Activated CD4-positive, alpha-beta T cell treated with anti-CD3 and anti-CD28 coated beads for 36 hours (primary cell): ENCODE measurements around the gene JAG1. TPM values are rescaled to one million over a fixed set of nuclear protein-coding genes. Genes with fewer than 3 reads are reported as not detected.

Experiments
- ATAC-seq: fragments of 200-7000 bp; cut with Tn5 transposase; one replicate; pipeline ENCODE4 v1.10.0; 2021; ENCODE audit warnings: mild to moderate bottlenecking, moderate library complexity
- CTCF ChIA-PET: fragments of 350-600 bp; sonication (Branson Sonifier 250); formaldehyde crosslinking; loops from one replicate; lab custom pipeline; 2021; ENCODE audit warnings: antibody characterized with exemption; lab: Charles Lee
- POLR2A ChIA-PET: fragments of 350-600 bp; sonication (Branson Sonifier 250); formaldehyde crosslinking; loops from one replicate; lab custom pipeline; 2021; ENCODE audit warnings: antibody characterized with exemption, inconsistent platforms; lab: Charles Lee
- DNase-seq: peaks from one replicate; pipeline ENCODE4 v3.0.0-alpha.2; 2020
- H3K27ac Mint-ChIP-seq: one replicate; pipeline ENCODE4 v1.8.0; 2021; ENCODE audit warnings: mixed read lengths
- H3K27me3 Mint-ChIP-seq: one replicate; pipeline ENCODE4 v1.8.0; 2021; ENCODE audit warnings: mixed read lengths
- H3K36me3 Mint-ChIP-seq: one replicate; pipeline ENCODE4 v1.8.0; 2021; ENCODE audit warnings: low read depth, mixed read lengths
- H3K4me1 Mint-ChIP-seq: one replicate; pipeline ENCODE4 v1.8.0; 2021; ENCODE audit warnings: mixed read lengths
- H3K4me3 Mint-ChIP-seq: one replicate; pipeline ENCODE4 v1.8.0; 2021; ENCODE audit warnings: mild to moderate bottlenecking, moderate library complexity, mixed read lengths
- H3K9me3 Mint-ChIP-seq: one replicate; pipeline ENCODE4 v1.8.0; 2021; ENCODE audit warnings: low read depth, mixed read lengths
- intact Hi-C, 2 experiments: fragments of 100-400 bp; cut with DNase I in 1 of 2; cut with micrococcal nuclease in 1 of 2; formaldehyde crosslinking; loops; one replicate each; pipeline versions ENCODE4 v1.14.2 to v1.15.1; 2022 to 2024; cut with DNase I, micrococcal nuclease
- total RNA-seq, 2 experiments: library from RNA; stranded (reverse); gene quantifications; one replicate each; pipeline ENCODE4 v1.2.3, GENCODE V29; 2021

Gene JAG1
- total RNA-seq, 2 experiments from 2014 or later = 0.30 to 0.44 TPM

- ChIA-PET CTCF (no interaction called here), POLR2A (no interaction called here)
- ATAC-seq (no peak), DNase-seq (no peak)
- Mint-ChIP-seq H3K27me3 (peaks cover 40% of the 10 kb centered on the region), H3K4me3 (no peak overlapping the region), H3K4me1 (peaks cover 8% of the 10 kb centered on the region), H3K9me3 (no peaks in the 10 kb centered on the region), H3K27ac (no peak overlapping the region), H3K36me3 (no peaks in the 10 kb centered on the region)
- intact Hi-C loops = no loop called here
Measured at GRCh38 chr20:10667077-10667401, 6.8 kb downstream of the JAG1 start.

DNA sequence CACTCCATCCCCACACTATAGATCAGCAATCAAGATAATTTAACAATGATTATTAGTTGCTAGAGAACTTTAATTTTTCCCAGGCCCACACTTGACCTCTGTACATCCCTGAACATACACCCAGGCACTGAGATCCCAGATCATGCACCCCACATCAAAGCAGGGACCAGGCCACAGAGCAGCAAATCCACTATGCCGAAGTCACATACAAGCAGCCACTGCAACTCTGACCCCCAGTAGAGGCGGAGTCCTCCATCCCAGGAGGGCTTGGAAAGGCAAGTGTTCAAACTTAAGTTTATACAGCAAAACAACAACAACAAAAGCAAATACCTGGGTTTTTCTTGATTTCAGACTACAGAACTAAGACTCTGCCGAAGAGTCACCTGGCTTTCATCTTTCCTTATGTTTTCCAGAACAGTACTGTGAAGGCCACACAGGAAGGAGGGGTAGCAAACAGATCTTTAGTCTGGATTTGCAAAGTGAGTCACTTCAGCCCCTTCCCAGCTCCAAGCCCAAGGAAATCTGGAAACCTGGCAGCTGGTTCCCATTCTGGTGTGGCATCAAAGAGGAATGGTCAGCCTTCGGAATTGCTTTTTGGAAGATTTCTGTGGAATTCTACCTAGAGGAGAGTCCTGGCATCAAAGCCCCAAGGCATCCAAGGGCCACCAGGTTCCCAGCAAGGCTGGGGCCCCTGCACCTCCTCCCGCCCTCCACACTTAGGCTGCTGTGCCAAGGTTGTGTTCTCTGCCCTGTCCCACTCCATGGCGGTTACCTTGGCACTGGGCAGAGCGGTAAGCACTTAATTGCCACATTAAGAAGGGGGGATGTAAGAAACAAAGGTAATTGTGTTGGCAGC is 7.3 kb downstream of the JAG1 start:
- POLR2A ChIA-PET = no interaction called here
- Mint-ChIP-seq H3K4me1 (peaks cover 5% of the 10 kb centered on the region), H3K27me3 (peaks cover 42% of the 10 kb centered on the region), H3K9me3 (no peaks in the 10 kb centered on the region), H3K36me3 (no peaks in the 10 kb centered on the region), H3K27ac (no peak overlapping the region), H3K4me3 (no peak overlapping the region)
- DNase-seq = no peak
- ATAC-seq = no peak
- intact Hi-C loops = no loop called here
- CTCF ChIA-PET = no interaction called here

- no peak for ATAC-seq
- POLR2A ChIA-PET = no interaction called here
- DNase-seq = no peak
- Mint-ChIP-seq H3K36me3 (no peaks in the 10 kb centered on the region), H3K27me3 (peaks cover 39% of the 10 kb centered on the region), H3K4me1 (peaks cover 1% of the 10 kb centered on the region), H3K9me3 (no peaks in the 10 kb centered on the region), H3K27ac (no peak overlapping the region), H3K4me3 (no peak overlapping the region)
- CTCF ChIA-PET = no interaction called here
- intact Hi-C loops = no loop called here
Measured at GRCh38 chr20:10665791-10666190, 8.0 kb downstream of the JAG1 start.

DNA sequence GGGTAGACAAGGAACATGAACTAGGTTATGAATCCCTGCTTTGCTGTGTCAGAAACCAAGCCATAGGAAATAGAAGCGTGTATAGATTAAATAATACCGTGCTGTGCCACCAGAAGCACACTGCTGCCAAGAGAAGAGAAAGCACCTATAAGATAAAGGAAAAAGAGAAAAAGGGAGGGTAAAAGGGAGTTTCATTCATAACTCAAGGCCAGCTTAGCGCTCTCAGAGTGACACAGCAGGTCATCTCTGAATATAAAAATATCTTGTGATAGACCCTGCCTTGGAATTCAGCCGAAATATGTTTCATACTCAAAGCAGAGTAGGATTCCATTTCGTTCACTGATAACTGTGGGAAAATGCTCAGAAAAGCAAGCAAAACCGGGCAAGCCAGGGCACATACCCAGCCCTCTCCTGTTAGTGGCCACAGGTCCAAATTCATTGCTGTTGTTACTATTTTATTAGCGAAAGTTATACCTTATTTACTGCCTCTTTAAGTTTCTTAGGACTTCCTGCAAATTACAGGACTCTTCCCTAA is 8.7 kb downstream of the JAG1 start:
- POLR2A ChIA-PET = no interaction called here
- no peak overlapping the region for H3K4me3 Mint-ChIP-seq
- ATAC-seq (no peak), DNase-seq (no peak)
- intact Hi-C loops = no loop called here
- no peak overlapping the region for H3K27ac Mint-ChIP-seq
- H3K9me3 Mint-ChIP-seq = no peaks in the 10 kb centered on the region
- no peaks in the 10 kb centered on the region for H3K36me3 Mint-ChIP-seq
- H3K4me1 Mint-ChIP-seq = no peaks in the 10 kb centered on the region
- CTCF ChIA-PET = no interaction called here
- H3K27me3 Mint-ChIP-seq = peaks cover 34% of the 10 kb centered on the region

GRCh38 chr20:10663756-10664155 is 10.0 kb downstream of the JAG1 start:
- no peaks in the 10 kb centered on the region for H3K36me3 Mint-ChIP-seq
- no peaks in the 10 kb centered on the region for H3K9me3 Mint-ChIP-seq
- no peak for DNase-seq
- H3K4me1 Mint-ChIP-seq = no peaks in the 10 kb centered on the region
- intact Hi-C loops = no loop called here
- H3K27ac Mint-ChIP-seq = no peak overlapping the region
- ATAC-seq = no peak
- CTCF ChIA-PET = no interaction called here
- POLR2A ChIA-PET = no interaction called here
- peaks cover 23% of the 10 kb centered on the region for H3K27me3 Mint-ChIP-seq
- no peak overlapping the region for H3K4me3 Mint-ChIP-seq

GRCh38 chr20:10662661-10663458 is 10.9 kb downstream of the JAG1 start:
- no peaks in the 10 kb centered on the region for H3K36me3 Mint-ChIP-seq
- peaks cover 26% of the 10 kb centered on the region for H3K27me3 Mint-ChIP-seq
- H3K27ac Mint-ChIP-seq = no peak overlapping the region
- ATAC-seq (no peak), DNase-seq (no peak)
- ChIA-PET CTCF (no interaction called here), POLR2A (no interaction called here)
- no peak overlapping the region for H3K4me3 Mint-ChIP-seq
- H3K4me1 Mint-ChIP-seq = no peaks in the 10 kb centered on the region
- H3K9me3 Mint-ChIP-seq = no peaks in the 10 kb centered on the region
- intact Hi-C loops = no loop called here

DNA sequence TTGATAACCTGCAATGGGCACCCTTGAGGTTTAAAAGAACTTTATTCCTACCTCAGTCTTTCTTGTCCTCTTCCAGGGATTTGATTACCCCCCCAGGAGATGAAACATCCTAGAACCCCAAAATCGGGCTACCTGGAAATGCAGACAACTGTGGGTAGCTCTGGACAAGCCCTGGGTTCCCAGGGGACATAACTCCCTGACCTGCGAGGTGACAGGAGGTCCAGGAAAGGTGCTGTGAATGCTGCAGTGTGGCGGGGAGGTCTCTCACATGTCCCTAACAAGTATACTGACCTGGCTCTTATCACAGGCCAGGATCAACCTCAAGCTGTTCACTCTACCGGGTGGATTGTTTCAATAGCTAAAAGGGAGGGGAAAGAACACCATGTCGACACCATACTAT is 11.6 kb downstream of the JAG1 start:
- DNase-seq (no peak), ATAC-seq (no peak)
- Mint-ChIP-seq H3K36me3 (no peaks in the 10 kb centered on the region), H3K4me3 (no peak overlapping the region), H3K27ac (no peak overlapping the region), H3K9me3 (no peaks in the 10 kb centered on the region), H3K4me1 (no peaks in the 10 kb centered on the region), H3K27me3 (peaks cover 20% of the 10 kb centered on the region)
- intact Hi-C loops = no loop called here
- POLR2A ChIA-PET = no interaction called here
- CTCF ChIA-PET = no interaction called here

DNA sequence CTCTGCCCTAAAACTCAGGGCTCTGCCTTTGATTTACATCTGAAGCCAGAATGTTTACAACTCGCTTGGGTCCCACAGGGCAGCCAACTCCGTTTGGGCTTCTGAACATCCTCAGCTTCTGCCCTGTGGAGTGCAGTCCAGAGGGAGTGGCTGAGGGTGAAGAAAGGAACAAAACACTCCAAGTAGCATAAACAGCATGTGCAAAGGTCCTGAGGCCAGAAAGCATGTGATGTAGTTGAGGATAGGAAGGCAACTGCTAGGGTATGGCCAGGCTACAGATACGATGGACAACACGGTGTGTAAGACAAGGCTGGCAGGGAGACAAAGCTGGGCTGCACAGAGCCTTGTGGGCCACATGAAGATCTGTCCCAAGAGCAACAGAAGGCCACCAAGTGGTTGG is 12.5 kb downstream of the JAG1 start:
- CTCF ChIA-PET = no interaction called here
- Mint-ChIP-seq H3K9me3 (no peaks in the 10 kb centered on the region), H3K27ac (no peak overlapping the region), H3K36me3 (no peaks in the 10 kb centered on the region), H3K4me3 (no peak overlapping the region), H3K4me1 (no peaks in the 10 kb centered on the region), H3K27me3 (peaks cover 22% of the 10 kb centered on the region)
- intact Hi-C loops = no loop called here
- POLR2A ChIA-PET = interaction anchor here (1.0 kb wide), 1 partner anchor 11 kb away, joined by 4 read pairs; no protein-coding TSS in a partner anchor
- DNase-seq = no peak
- no peak for ATAC-seq

- Mint-ChIP-seq H3K27ac (no peak overlapping the region), H3K36me3 (no peaks in the 10 kb centered on the region), H3K9me3 (no peaks in the 10 kb centered on the region), H3K4me1 (no peaks in the 10 kb centered on the region), H3K27me3 (peaks cover 19% of the 10 kb centered on the region), H3K4me3 (no peak overlapping the region)
- ATAC-seq = no peak
- intact Hi-C loops = no loop called here
- CTCF ChIA-PET = no interaction called here
- DNase-seq = no peak
- POLR2A ChIA-PET = interaction anchor here (1.0 kb wide), 1 partner anchor 12 kb away, joined by 4 read pairs; no protein-coding TSS in a partner anchor
Measured at GRCh38 chr20:10660661-10661060, 13.1 kb downstream of the JAG1 start.

DNA sequence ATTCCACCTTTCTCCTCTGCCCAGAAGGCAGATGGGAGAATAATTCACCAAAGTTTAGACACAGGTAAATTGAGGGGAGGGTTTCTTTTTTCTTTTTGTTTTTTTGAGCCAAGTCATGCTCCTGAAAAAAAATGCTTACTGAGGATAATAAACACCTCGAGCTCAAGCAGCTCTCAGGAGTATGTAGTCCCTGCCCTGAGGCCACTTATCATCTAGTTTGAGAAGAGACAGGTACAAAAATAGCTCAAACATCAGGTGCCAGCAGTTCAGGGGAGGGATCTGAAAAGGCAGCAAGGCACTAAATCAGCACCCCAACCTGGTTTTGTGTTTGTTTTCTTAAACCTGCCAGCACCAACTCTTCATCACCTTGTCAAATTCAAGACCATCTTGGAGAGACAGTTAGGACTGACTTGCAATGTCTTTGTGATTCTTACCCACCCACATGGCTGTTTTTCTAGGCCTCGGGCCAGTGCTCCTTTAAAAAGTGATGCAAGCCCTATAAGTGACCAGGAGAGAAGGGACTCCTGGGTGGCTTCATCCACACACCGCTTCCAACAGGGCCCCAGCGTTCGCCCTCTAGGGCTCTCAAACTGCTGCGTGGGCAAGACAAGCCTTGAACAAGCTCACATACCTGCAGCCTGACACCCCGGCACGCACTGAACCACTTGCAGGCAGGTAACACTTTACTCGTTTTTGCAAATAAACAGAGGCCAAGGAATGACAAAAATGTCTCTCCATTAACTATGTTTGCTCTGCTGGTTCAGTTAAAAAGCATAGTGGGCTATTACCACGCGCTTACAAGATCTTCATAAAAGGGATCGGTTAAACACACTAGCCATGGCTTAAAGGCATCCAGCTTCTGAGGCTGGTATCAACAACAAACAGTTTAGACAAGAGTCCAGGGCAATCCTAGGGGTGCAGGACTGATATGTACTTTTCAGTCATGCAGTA is 13.9 kb downstream of the JAG1 start:
- intact Hi-C loops = no loop called here
- H3K4me3 Mint-ChIP-seq = no peak overlapping the region
- H3K27me3 Mint-ChIP-seq = peaks cover 19% of the 10 kb centered on the region
- H3K27ac Mint-ChIP-seq = no peak overlapping the region
- H3K36me3 Mint-ChIP-seq = no peaks in the 10 kb centered on the region
- ATAC-seq (no peak), DNase-seq (no peak)
- ChIA-PET POLR2A (no interaction called here), CTCF (interaction anchor here (0.9 kb wide), 1 partner anchor 89 kb away, joined by 3 read pairs; no protein-coding TSS in a partner anchor)
- H3K9me3 Mint-ChIP-seq = no peaks in the 10 kb centered on the region
- no peaks in the 10 kb centered on the region for H3K4me1 Mint-ChIP-seq
